ENCODE measurements around the gene SOCS3. TPM values are rescaled to one million over a fixed set of nuclear protein-coding genes. Genes with fewer than 3 reads are reported as not detected.
A peak's percentile ranks its signal among the peaks of the same experiment; 100 is the strongest.

The SOCS3 gene
- total RNA-seq, 3 donors from 2014 or later (not counting 1 experiment from before 2014, with no cell fraction given): 39.0 to 47.9 (median 43.6) TPM

GRCh38 chr17:78329263-78330059, 30.4 kb downstream of the SOCS3 start:
- no peaks in the 10 kb centered on the region for H3K9me3 ChIP-seq (ENCODE audit: control insufficient read depth, insufficient read depth, low read length)
- no peaks in the 10 kb centered on the region for H3K9me3 Mint-ChIP-seq
- H3K27ac ChIP-seq (ENCODE audit: low read length): no peak overlapping the region
- peaks cover 5 to 11% of the 10 kb centered on the region in 2 donors for H3K27me3 Mint-ChIP-seq (ENCODE audit: low read depth in 2 of 2)
- H3K4me1 ChIP-seq (ENCODE audit: control insufficient read depth, insufficient read depth, low read length): peaks cover 30% of the 10 kb centered on the region
- peak overlapping the region; percentile 54 to 58 for H3K27ac Mint-ChIP-seq
- H3K4me3 Mint-ChIP-seq: peak overlapping the region; percentile 54
- peaks cover 20% of the 10 kb centered on the region in 2 donors for H3K4me1 Mint-ChIP-seq
- peak in 1 of 2 donors; percentile 42 for DNase-seq
- peak; percentile 56 to 74 (median 62) for ATAC-seq
- no peaks in the 10 kb centered on the region for H3K36me3 ChIP-seq (ENCODE audit: control insufficient read depth, insufficient read depth, low read length)
- 38% methylated on average over 16 of the region's 16 CpGs for WGBS (ENCODE audit: insufficient coverage)
- no peaks in the 10 kb centered on the region for H3K36me3 Mint-ChIP-seq
- intact Hi-C loops (cut with micrococcal nuclease): no loop called here
- no peak for TF ChIP-seq CTCF (IDR thresholded peaks at IDR 0.05)
- no peak overlapping the region for H3K4me3 ChIP-seq (ENCODE audit: low read length)
- no peaks in the 10 kb centered on the region for H3K27me3 ChIP-seq (ENCODE audit: control insufficient read depth, insufficient read depth, low read length)

DNA sequence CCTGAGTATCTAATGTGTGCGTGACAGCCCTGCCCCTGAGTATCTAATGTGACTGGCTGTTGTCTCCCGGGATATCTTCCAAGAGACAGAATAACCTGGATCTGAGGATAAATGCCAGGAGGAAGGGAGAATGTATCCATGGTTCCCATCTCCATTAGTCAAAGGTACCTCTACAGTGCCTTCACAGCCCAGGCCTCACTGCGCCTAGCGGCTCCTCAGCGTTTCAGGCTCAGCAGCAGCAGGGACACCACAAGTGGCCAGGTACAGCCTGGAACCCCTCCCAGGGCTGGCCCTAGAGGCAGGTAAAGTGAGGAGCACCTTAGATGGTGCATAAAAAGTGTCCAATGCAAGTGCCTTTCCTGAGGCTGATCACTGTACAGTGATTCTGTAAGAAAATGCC, 32.0 kb downstream of the SOCS3 start:
- peaks cover 8 to 10% of the 10 kb centered on the region in 2 donors for H3K27me3 Mint-ChIP-seq (ENCODE audit: low read depth in 2 of 2)
- H3K9me3 ChIP-seq (ENCODE audit: control insufficient read depth, insufficient read depth, low read length): no peaks in the 10 kb centered on the region
- DNase-seq (no peak), ATAC-seq (no peak)
- no peak overlapping the region for H3K27ac ChIP-seq (ENCODE audit: low read length)
- no peaks in the 10 kb centered on the region for H3K9me3 Mint-ChIP-seq
- peaks cover 19 to 20% of the 10 kb centered on the region in 2 donors for H3K4me1 Mint-ChIP-seq
- intact Hi-C loops (cut with micrococcal nuclease): no loop called here
- H3K36me3 ChIP-seq (ENCODE audit: control insufficient read depth, insufficient read depth, low read length): no peaks in the 10 kb centered on the region
- no peak overlapping the region for H3K4me3 ChIP-seq (ENCODE audit: low read length)
- no peak overlapping the region for H3K4me3 Mint-ChIP-seq
- no peaks in the 10 kb centered on the region for H3K27me3 ChIP-seq (ENCODE audit: control insufficient read depth, insufficient read depth, low read length)
- no peak overlapping the region for H3K27ac Mint-ChIP-seq
- no peak for TF ChIP-seq CTCF (IDR thresholded peaks at IDR 0.05)
- 95% methylated on average over 5 of the region's 5 CpGs for WGBS (ENCODE audit: insufficient coverage)
- peaks cover 31% of the 10 kb centered on the region for H3K4me1 ChIP-seq (ENCODE audit: control insufficient read depth, insufficient read depth, low read length)
- H3K36me3 Mint-ChIP-seq: no peaks in the 10 kb centered on the region

GRCh38 chr17:78325076-78325687, 34.7 kb downstream of the SOCS3 start:
- DNase-seq (no peak), ATAC-seq (no peak)
- TF ChIP-seq CTCF (IDR thresholded peaks at IDR 0.05): no peak
- Histone ChIP-seq H3K9me3 (ENCODE audit: control insufficient read depth, insufficient read depth, low read length) (no peaks in the 10 kb centered on the region), H3K4me1 (ENCODE audit: control insufficient read depth, insufficient read depth, low read length) (peaks cover 27% of the 10 kb centered on the region), H3K27ac (ENCODE audit: low read length) (no peak overlapping the region), H3K27me3 (ENCODE audit: control insufficient read depth, insufficient read depth, low read length) (no peaks in the 10 kb centered on the region), H3K4me3 (ENCODE audit: low read length) (no peak overlapping the region), H3K36me3 (ENCODE audit: control insufficient read depth, insufficient read depth, low read length) (no peaks in the 10 kb centered on the region)
- 94% methylated on average over 20 of the region's 20 CpGs for WGBS (ENCODE audit: insufficient coverage)
- peaks cover 0 to 10% of the 10 kb centered on the region in 2 donors for H3K27me3 Mint-ChIP-seq (ENCODE audit: low read depth in 2 of 2)
- intact Hi-C loops (cut with micrococcal nuclease): no loop called here
- no peak overlapping the region for H3K4me3 Mint-ChIP-seq
- H3K9me3 Mint-ChIP-seq: no peaks in the 10 kb centered on the region
- no peak overlapping the region for H3K27ac Mint-ChIP-seq
- peaks cover 15 to 17% of the 10 kb centered on the region in 2 donors for H3K4me1 Mint-ChIP-seq
- H3K36me3 Mint-ChIP-seq: no peaks in the 10 kb centered on the region

All from natural killer cell (primary cell).